ENCODE measurements around the gene CEACAM1.

- TF ChIP-seq ZKSCAN8 (CRISPR knock-in tag; IDR thresholded peaks at IDR 0.05) = no peak
- TF ChIP-seq CTCF (IDR thresholded peaks at IDR 0.05 in 2 of 3, conservative IDR thresholded peaks at IDR 0.05 in 1 of 3; ENCODE audit: insufficient read depth in 2 of 3, low read depth in 1 of 3, low read length in 3 of 3) = no peak
- TF ChIP-seq ZBTB12 (CRISPR knock-in tag; IDR thresholded peaks at IDR 0.05) = no peak
- no peak for TF ChIP-seq PYGO2 (tag; IDR thresholded peaks at IDR 0.05)
- no peak for TF ChIP-seq STAT6 (CRISPR knock-in tag; IDR thresholded peaks at IDR 0.05)
- TF ChIP-seq ZBTB26 (CRISPR knock-in tag; IDR thresholded peaks at IDR 0.05) = no peak
- TF ChIP-seq TCF7L2 (IDR thresholded peaks at IDR 0.05; ENCODE audit: low read depth, low read length) = no peak
- TF ChIP-seq POLR2A (conservative IDR thresholded peaks at IDR 0.05) = no peak
- TF ChIP-seq ZFX (CRISPR knock-in tag; IDR thresholded peaks at IDR 0.05) = no peak
- no peak for TF ChIP-seq ZNF696 (CRISPR knock-in tag; conservative IDR thresholded peaks at IDR 0.05)
- no peak for TF ChIP-seq SIN3A (IDR thresholded peaks at IDR 0.05; ENCODE audit: borderline replicate concordance in 2 of 2, control insufficient read depth in 1 of 2, low read depth in 2 of 2, low read length in 2 of 2)
- TF ChIP-seq ZZZ3 (IDR thresholded peaks at IDR 0.05) = no peak
- no peak for TF ChIP-seq FOXJ3 (CRISPR knock-in tag; IDR thresholded peaks at IDR 0.05)
- TF ChIP-seq POLR2AphosphoS5 (IDR thresholded peaks at IDR 0.05; ENCODE audit: control insufficient read depth, insufficient read depth, low read depth, low read length) = no peak
These were observed 47.8 kb downstream of the CEACAM1 start for GRCh38 chr19:42480335-42481095.

Measured in K562 (cell line).